Measurements from ENCODE around the gene C11orf52. TPM values are rescaled to one million over a fixed set of nuclear protein-coding genes. Genes with fewer than 3 reads are reported as not detected.
A peak's percentile ranks its signal among the peaks of the same experiment; 100 is the strongest.

The C11orf52 gene
- total and polyA plus RNA-seq, 2 of the 4 experiments (the other 2 are of a cell fraction), result 0.90 to 1.1 TPM

GRCh38 chr11:111941963-111942362 lies 23.2 kb downstream of the C11orf52 start:
- Histone ChIP-seq H4K20me1 (ENCODE audit: insufficient read depth, low read length) (no peaks in the 10 kb centered on the region), H4K8ac (ENCODE audit: low read depth in 2 of 2, low read length in 2 of 2) (no peak overlapping the region), H3K4me2 (ENCODE audit: low read depth, low read length) (no peak overlapping the region), H2AFZ (replicated peaks; ENCODE audit: low read length, poor library complexity) (no peak overlapping the region), H3K4me3 (ENCODE audit: insufficient read depth, low read depth, low read length) (no peak overlapping the region), H2AK5ac (ENCODE audit: low read depth, low read length) (peak overlapping the region; percentile 20; the same call in 1 of the 2 replicates), H2BK5ac (ENCODE audit: low read depth, low read length, poor library complexity, severe bottlenecking) (peak overlapping the region; percentile 20), H3K23ac (ENCODE audit: low read depth, low read length) (no peak overlapping the region), H3K9ac (ENCODE audit: low read depth, low read length) (no peak overlapping the region), H3K27ac (ENCODE audit: insufficient read depth, low read length) (no peak overlapping the region), H2BK120ac (ENCODE audit: low read depth, low read length) (no peak overlapping the region), H4K5ac (ENCODE audit: low read depth, low read length) (no peak overlapping the region), H3K56ac (ENCODE audit: extremely low read depth, insufficient read depth, low read length) (no peak overlapping the region), H3K36me3 (ENCODE audit: control insufficient read depth, insufficient read depth, low read length) (no peaks in the 10 kb centered on the region), H2BK15ac (ENCODE audit: low read depth, low read length) (no peak overlapping the region; the same call in 2 of the 3 replicates), H3K9me3 (ENCODE audit: control insufficient read depth, insufficient read depth, low read length) (no peaks in the 10 kb centered on the region), H2BK20ac (ENCODE audit: low read depth, low read length) (peak overlapping the region; percentile 17), H3K27me3 (ENCODE audit: control insufficient read depth, insufficient read depth, low read length) (no peaks in the 10 kb centered on the region), H3K18ac (ENCODE audit: low read depth, low read length) (no peak overlapping the region), H2AK9ac (replicated peaks; ENCODE audit: low read depth, low read length, poor library complexity) (no peak overlapping the region), H3K79me1 (ENCODE audit: low read depth in 1 of 2, low read length in 2 of 2) (peaks cover 16 to 53% of the 10 kb centered on the region in 2 experiments), H3K14ac (replicated peaks; ENCODE audit: low read depth, low read length) (no peak overlapping the region), H3K4ac (ENCODE audit: low read depth, low read length) (no peak overlapping the region; the same call in 1 of the 2 replicates), H4K91ac (ENCODE audit: insufficient read depth, low read depth, low read length) (no peak overlapping the region; the same call in 1 of the 2 replicates), H3K4me1 (ENCODE audit: control insufficient read depth, insufficient read depth, low read length) (peaks cover 26% of the 10 kb centered on the region), H3K9me1 (ENCODE audit: insufficient read depth, low read length) (peaks cover 33% of the 10 kb centered on the region)
- no peak for ATAC-seq (ENCODE audit: low read depth)
- intact Hi-C loops (cut with micrococcal nuclease), result no loop called here
- CTCF ChIA-PET, result interaction anchor here (2.0 kb wide), 1 partner anchor 55 kb away, joined by 6 read pairs; no protein-coding TSS in a partner anchor
- TF ChIP-seq USF2 (IDR thresholded peaks at IDR 0.05; ENCODE audit: low read depth, low read length), result no peak
- TF ChIP-seq RAD21 (IDR thresholded peaks at IDR 0.05; ENCODE audit: low read length), result no peak
- TF ChIP-seq NFE2L2 (IDR thresholded peaks at IDR 0.05; ENCODE audit: low read depth, low read length), result no peak
- TF ChIP-seq MXI1 (IDR thresholded peaks at IDR 0.05; ENCODE audit: borderline replicate concordance, low read depth, low read length), result no peak
- TF ChIP-seq CHD1 (IDR thresholded peaks at IDR 0.05; ENCODE audit: low read depth, low read length), result no peak
- no peak for TF ChIP-seq CTCF (conservative IDR thresholded peaks at IDR 0.05; ENCODE audit: low read depth, low read length)
- no peak for TF ChIP-seq POLR2A (IDR thresholded peaks at IDR 0.05; ENCODE audit: low read depth, low read length)
- TF ChIP-seq RFX5 (IDR thresholded peaks at IDR 0.05; ENCODE audit: low read depth, low read length), result no peak
- TF ChIP-seq FOS (IDR thresholded peaks at IDR 0.05; ENCODE audit: low read depth, low read length), result no peak
- TF ChIP-seq ELK1 (IDR thresholded peaks at IDR 0.05; ENCODE audit: borderline replicate concordance, low read depth, low read length), result no peak
- no peak for TF ChIP-seq RCOR1 (IDR thresholded peaks at IDR 0.05; ENCODE audit: insufficient replicate concordance, low read length)
- no peak for TF ChIP-seq CEBPB (IDR thresholded peaks at IDR 0.05; ENCODE audit: low read depth, low read length)
- TF ChIP-seq BHLHE40 (IDR thresholded peaks at IDR 0.05; ENCODE audit: low read depth, low read length), result no peak
- no peak for TF ChIP-seq MAZ (IDR thresholded peaks at IDR 0.05; ENCODE audit: borderline replicate concordance, low read depth, low read length)
- TF ChIP-seq SMC3 (IDR thresholded peaks at IDR 0.05; ENCODE audit: low read depth, low read length), result no peak
- TF ChIP-seq MAFK (IDR thresholded peaks at IDR 0.05; ENCODE audit: low read depth, low read length), result no peak
- WGBS, 2 experiments (ENCODE audit: extremely low coverage in 2 of 2, insufficient read length in 1 of 2), result no CpG with 5 or more reads among the region's 5 CpGs
- in situ Hi-C loops (cut with MboI; ENCODE audit: low sequenced_read_pairs), result no loop called here
- BruUV-seq (replicated peaks), result no TSS peak
- POLR2A ChIA-PET (ENCODE audit: unreplicated experiment), result no interaction called here
- dilution Hi-C loops (cut with HindIII; ENCODE audit: low sequenced_read_pairs, unreplicated experiment), result no loop called here
- DNase-seq, result no peak
